Left hindlimb (tissue), 1 donor: ENCODE data around the gene TAAR8.
A peak's percentile ranks its signal among the peaks of the same experiment; 100 is the strongest.
"Not testable (repeated sequence)": the region's sequence is repeated elsewhere in the genome, so short reads cannot be mapped to it uniquely, and the experiment has no call there.

Source experiments
- DNase-seq: peaks from one replicate; pipeline ENCODE4 v3.0.0-alpha.2; 2018

Gene TAAR8, protein sequence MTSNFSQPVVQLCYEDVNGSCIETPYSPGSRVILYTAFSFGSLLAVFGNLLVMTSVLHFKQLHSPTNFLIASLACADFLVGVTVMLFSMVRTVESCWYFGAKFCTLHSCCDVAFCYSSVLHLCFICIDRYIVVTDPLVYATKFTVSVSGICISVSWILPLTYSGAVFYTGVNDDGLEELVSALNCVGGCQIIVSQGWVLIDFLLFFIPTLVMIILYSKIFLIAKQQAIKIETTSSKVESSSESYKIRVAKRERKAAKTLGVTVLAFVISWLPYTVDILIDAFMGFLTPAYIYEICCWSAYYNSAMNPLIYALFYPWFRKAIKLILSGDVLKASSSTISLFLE

DNA sequence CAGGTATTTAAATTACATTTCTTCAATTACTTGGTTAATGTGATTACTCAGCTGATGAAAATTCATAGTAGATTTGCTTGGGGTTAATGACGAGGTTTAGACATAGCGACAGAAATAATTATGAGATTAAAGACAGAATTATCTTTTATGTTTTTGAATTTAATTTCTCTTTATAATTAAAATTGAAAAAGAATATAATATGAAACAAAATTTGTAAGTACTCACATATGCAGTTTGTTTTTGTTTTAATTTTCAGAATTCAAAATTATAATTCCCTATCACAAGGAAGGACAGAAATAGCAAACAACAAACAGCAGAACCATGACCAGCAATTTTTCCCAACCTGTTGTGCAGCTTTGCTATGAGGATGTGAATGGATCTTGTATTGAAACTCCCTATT lies at the start of gene TAAR8:
Gene TAAR8 (plus strand): TSS at position 301 of the 400 bp plus-strand sequence. CDS start 21 bp downstream, at position 322.
- DNase-seq = no peak

- no peak for DNase-seq
Observed at GRCh38 chr6:132504757-132505156, 47.7 kb upstream of the TAAR8 start.

GRCh38 chr6:132505158-132505557 lies 47.3 kb upstream of the TAAR8 start:
- DNase-seq = no peak

DNA sequence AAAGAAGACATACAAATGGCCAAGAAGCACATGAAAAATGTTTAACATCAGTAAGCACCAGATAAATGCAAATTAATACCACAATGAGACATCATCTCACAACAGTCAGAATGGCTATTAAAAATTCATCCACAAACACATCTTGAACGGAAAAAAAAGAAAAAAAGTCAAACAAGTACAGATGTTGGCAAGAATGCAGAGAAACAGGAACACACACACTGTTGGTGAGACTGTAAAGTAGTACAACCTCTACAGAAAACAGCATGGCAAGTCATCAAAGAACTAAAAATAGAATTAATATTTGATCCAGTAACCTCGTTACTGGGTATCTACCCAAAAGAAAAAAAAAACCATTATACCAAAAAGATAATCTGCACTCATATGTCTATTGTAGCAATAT lies 46.0 kb upstream of the TAAR8 start:
- DNase-seq = no peak

GRCh38 chr6:132506869-132507808 lies 45.3 kb upstream of the TAAR8 start:
- no peak for DNase-seq

- no peak for DNase-seq
Observed at GRCh38 chr6:132511210-132511830, 41.2 kb upstream of the TAAR8 start.

DNA sequence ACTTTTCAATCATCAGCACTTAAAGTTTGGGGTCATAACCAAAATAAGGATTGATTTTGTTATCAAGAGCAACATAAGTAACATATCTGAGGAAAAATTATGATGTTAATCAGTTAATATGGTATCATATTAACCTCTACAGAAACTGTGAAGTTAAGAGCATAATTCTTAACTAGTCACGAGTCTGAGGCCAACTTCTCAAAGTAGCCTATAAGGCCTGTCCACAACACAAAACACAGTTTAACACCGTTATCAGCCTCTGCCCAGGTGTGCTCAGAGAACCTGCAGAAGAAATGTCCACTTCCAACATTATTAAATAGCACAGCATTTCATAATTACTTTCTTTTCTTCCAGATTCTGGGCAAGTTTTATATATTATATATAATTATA lies 40.6 kb upstream of the TAAR8 start:
- no peak for DNase-seq

DNA sequence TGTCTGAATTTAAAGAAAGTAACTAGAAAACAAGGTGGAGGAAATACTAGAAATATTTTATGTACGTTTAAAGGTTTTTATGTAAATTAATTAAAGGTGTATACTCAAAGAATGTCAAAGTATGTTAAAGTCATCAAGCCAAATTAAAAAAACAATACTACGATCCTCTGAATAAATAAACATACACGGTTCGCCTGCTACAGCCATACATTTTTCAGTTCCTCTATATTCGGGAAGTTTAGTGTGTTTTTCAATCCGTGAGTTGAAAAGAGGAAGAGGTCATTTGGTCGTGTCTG lies 40.2 kb upstream of the TAAR8 start:
- no peak for DNase-seq

GRCh38 chr6:132512638-132513632 lies 39.5 kb upstream of the TAAR8 start, which contains the start of gene STX7:
TSS of gene STX7 (minus strand) at chr6:132513116. CDS start at chr6:132503530, 9,586 bp downstream.
- peak; percentile 93 for DNase-seq

GRCh38 chr6:132513831-132514545 lies 38.5 kb upstream of the TAAR8 start:
- DNase-seq = no peak

- DNase-seq = no peak
Observed at GRCh38 chr6:132515386-132515785, 37.1 kb upstream of the TAAR8 start.

- DNase-seq = no peak
Observed at GRCh38 chr6:132520953-132521352, 31.5 kb upstream of the TAAR8 start.

GRCh38 chr6:132524646-132525045 lies 27.8 kb upstream of the TAAR8 start:
- DNase-seq = no peak

DNA sequence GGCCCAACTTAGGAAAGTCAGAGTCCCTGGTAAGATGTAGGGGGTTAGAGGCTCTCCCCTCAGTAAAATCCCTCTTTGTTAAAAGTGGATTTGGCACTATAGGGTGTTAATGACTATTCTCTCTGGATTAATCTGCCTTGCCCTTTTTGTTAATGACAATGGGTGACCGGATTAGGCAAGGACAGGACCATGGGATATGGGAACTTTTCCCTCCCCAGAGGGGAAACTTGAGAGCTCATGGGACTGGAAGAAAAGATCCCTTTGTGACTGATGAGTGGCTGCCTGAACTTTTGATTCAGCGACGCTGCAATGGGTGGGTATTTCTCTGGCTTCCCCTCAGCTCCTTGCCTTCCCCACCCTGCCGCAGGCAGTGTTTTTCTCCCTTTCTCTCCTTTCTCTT lies 26.6 kb upstream of the TAAR8 start:
- DNase-seq = no peak

DNA sequence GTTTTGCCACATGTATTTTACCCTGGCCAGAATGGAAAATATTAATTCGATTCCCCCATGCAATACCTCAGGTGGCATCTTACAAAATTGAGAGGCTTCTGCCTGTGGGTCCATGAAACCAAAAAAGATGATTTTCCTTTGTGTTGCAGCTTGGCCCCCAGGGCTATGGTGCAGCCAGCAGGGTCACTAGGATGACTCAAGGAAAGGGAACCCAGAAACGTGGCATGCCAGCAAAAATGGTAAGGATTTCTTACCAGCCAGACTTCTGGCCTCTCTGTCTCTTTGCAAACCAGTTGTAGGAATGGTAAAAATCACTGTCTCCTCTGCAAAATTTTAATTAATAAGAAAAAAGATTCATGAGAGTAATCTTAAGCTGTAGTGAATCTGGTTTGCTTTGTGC lies 26.0 kb upstream of the TAAR8 start:
- no peak for DNase-seq

- no peak for DNase-seq
Observed at GRCh38 chr6:132527791-132528190, 24.7 kb upstream of the TAAR8 start.

GRCh38 chr6:132530293-132530974 lies 22.0 kb upstream of the TAAR8 start:
- DNase-seq = peak; percentile 41

- not testable (repeated sequence) for DNase-seq
Observed at GRCh38 chr6:132534546-132534945, 17.9 kb upstream of the TAAR8 start.

- no peak for DNase-seq
Observed at GRCh38 chr6:132537145-132537544, 15.3 kb upstream of the TAAR8 start.

GRCh38 chr6:132537977-132538376 lies 14.5 kb upstream of the TAAR8 start, which contains the start of gene TAAR9:
TSS of gene TAAR9 (plus strand) at chr6:132538277. CDS start at chr6:132538290, 13 bp downstream.
- DNase-seq = no peak

DNA sequence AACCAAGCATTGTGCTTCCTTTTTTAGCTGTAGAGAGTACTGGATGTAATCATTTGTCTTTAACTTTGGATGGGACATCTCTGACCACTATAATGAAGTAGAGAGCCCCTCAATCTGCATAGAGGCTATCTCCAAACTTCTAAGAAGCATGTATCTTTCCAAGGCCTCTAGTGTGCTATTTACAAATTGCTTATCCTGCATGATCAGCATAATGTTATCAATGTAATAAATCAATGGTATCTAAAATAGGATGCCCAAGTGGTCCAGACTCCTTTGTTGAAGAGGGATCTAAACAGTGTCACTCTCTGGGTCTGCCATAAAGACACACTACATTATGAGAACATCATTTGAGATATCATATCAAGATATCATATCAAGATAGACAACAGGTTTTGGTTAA lies 7.6 kb upstream of the TAAR8 start:
- DNase-seq = no peak
